AG08395 (cell line): ENCODE measurements around the gene FAM76B.
"Not testable (repeated sequence)": the region's sequence is repeated elsewhere in the genome, so short reads cannot be mapped to it uniquely, and the experiment has no call there.

Experiments used
- DNase-seq: peaks from one replicate; pipeline ENCODE4 v3.0.0; 2012; ENCODE audit warnings: mixed read lengths, low spot score

FAM76B gene

GRCh38 chr11:95789506-95790122 is at the start of gene FAM76B:
Gene FAM76B (minus strand): TSS chr11:95789782. CDS start chr11:95789478, 304 bp downstream.
- peak; percentile 95 for DNase-seq

- DNase-seq = peak; percentile 87
These were observed 46.3 kb upstream of the FAM76B start for GRCh38 chr11:95835768-95836488.

- no peak for DNase-seq
These were observed 45.8 kb upstream of the FAM76B start for GRCh38 chr11:95835351-95835750.

GRCh38 chr11:95833378-95833777 is 43.8 kb upstream of the FAM76B start:
- DNase-seq = no peak

GRCh38 chr11:95832763-95833162 is 43.2 kb upstream of the FAM76B start:
- no peak for DNase-seq

- DNase-seq = peak; percentile 72
These were observed 41.8 kb upstream of the FAM76B start for GRCh38 chr11:95831198-95831883.

- peak; percentile 4 for DNase-seq
These were observed 40.1 kb upstream of the FAM76B start for GRCh38 chr11:95829580-95830259.

- DNase-seq = no peak
These were observed 38.1 kb upstream of the FAM76B start for GRCh38 chr11:95827696-95828095.

GRCh38 chr11:95821640-95822039 is 32.1 kb upstream of the FAM76B start:
- peak; percentile 24 for DNase-seq

GRCh38 chr11:95816037-95816436 is 26.5 kb upstream of the FAM76B start:
- no peak for DNase-seq

- not testable (repeated sequence) for DNase-seq
These were observed 21.5 kb upstream of the FAM76B start for GRCh38 chr11:95811052-95811451.

- DNase-seq = not testable (repeated sequence)
These were observed 16.9 kb upstream of the FAM76B start for GRCh38 chr11:95806464-95806863.

GRCh38 chr11:95805869-95806268 is 16.3 kb upstream of the FAM76B start:
- DNase-seq = no peak

GRCh38 chr11:95803973-95804372 is 14.4 kb upstream of the FAM76B start:
- DNase-seq = no peak

- no peak for DNase-seq
These were observed 13.2 kb upstream of the FAM76B start for GRCh38 chr11:95802806-95803205.

GRCh38 chr11:95800438-95800837 is 10.9 kb upstream of the FAM76B start:
- DNase-seq = no peak

GRCh38 chr11:95799546-95799945 is 10.0 kb upstream of the FAM76B start:
- no peak for DNase-seq

GRCh38 chr11:95796501-95796900 is 6.9 kb upstream of the FAM76B start:
- no peak for DNase-seq

GRCh38 chr11:95795627-95796295 is 6.2 kb upstream of the FAM76B start:
- DNase-seq = no peak

GRCh38 chr11:95794086-95794485 is 4.5 kb upstream of the FAM76B start:
- DNase-seq = no peak

GRCh38 chr11:95793116-95793515 is 3.5 kb upstream of the FAM76B start:
- DNase-seq = no peak

GRCh38 chr11:95792700-95793099 is 3.1 kb upstream of the FAM76B start:
- no peak for DNase-seq
